Measurements from ENCODE around the gene TRIM50. TPM values are rescaled to one million over a fixed set of nuclear protein-coding genes. Genes with fewer than 3 reads are reported as not detected.
"Not testable (repeated sequence)": the region's sequence is repeated elsewhere in the genome, so short reads cannot be mapped to it uniquely, and the experiment has no call there.

The TRIM50 gene
- polyA plus RNA-seq (ENCODE audit: insufficient read depth in 1 of 5, insufficient read length in 5 of 5, low replicate concordance in 1 of 5), result under 1 TPM in 4 of 5 donors, not detected in 1; 0.14 to 0.24 (median 0.17) TPM
- long read RNA-seq, donor 1, result 0 reads
- long read RNA-seq, donor 2, result 0 reads
- long read RNA-seq, donor 3, result 0 reads
- long read RNA-seq, donor 4, result 0 reads
- long read RNA-seq, donor 5, result 0 reads
- long read RNA-seq, donor 6, result 0 reads
- long read RNA-seq, donor 7, result 0 reads
- long read RNA-seq, donor 8, result 0 reads

GRCh38 chr7:73327922-73328321 lies at the start of gene TRIM50, which contains the start of gene FKBP6:
Gene TRIM50 (minus strand): TSS chr7:73328082. CDS start chr7:73324787, 3,295 bp downstream.
Gene FKBP6 (plus strand): TSS chr7:73328161. CDS start chr7:73328429, 268 bp downstream.
- DNase-seq, result not testable (repeated sequence)

GRCh38 chr7:73376671-73377412 lies 49.0 kb upstream of the TRIM50 start:
- DNase-seq, result no peak

DNA sequence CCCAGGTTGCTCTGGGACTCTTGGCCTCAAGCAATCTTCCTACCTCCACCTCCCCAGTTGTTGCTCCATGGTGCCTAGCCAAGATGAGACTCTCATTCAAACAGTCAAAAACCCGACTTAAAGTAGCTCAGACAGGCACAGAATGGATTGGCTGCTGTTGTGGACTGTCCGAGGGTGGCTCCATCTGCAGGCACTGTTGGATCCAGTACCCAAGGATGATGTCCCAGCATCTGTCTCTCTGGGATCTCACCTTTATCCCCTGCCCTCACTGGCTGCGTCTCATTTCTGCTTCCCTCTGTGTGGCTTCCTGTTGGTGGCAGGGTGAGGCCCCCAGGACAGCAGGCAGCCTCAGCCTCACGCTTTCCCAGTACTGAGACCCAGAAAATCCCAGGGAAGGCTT lies 48.4 kb upstream of the TRIM50 start:
- DNase-seq, result not testable (repeated sequence)

GRCh38 chr7:73373741-73374140 lies 45.9 kb upstream of the TRIM50 start:
- DNase-seq, result no peak

DNA sequence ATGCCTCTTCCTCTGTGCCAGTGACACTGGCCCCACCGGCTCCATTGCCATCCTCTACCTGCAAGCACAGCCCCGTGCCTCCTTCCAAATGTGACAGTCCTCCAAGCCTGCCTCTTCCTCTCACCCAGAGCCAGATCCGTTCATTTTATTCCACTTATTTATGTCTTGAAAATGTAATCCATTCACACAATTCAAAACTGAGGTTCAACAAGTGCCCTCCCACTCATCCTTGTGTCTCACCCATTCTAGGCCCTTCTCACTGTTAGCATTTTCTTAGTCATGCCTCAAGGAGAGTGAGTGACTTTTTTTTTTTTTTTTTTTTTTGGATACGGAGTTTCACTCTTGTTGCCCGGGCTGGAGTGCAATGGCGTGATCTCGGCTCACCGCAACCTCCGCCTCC lies 41.7 kb upstream of the TRIM50 start:
- DNase-seq, result no peak

- no peak for DNase-seq
Measured at GRCh38 chr7:73369009-73369408, 41.1 kb upstream of the TRIM50 start.

DNA sequence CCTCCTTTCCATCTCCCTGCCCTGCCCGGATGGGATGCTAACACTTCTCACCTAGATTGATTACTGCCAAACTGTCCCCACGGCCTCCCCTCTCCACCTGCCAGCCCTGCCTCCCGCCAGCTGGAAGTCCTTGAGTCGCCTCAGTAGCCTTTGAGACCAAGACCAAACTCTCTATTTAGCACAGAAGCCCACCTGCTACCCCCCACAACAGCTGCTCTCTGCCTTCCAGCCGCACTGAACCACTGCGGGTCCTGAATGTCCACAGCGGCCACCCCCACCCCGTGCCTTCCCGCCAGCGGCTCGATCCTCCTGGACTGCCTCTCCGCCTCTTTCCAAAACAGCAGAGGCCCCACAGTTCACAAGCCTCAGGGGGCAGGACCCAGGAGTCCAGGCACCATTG lies 39.1 kb upstream of the TRIM50 start:
- DNase-seq, result no peak

- no peak for DNase-seq
Measured at GRCh38 chr7:73366127-73366526, 38.2 kb upstream of the TRIM50 start.

- no peak for DNase-seq
Measured at GRCh38 chr7:73364006-73364728, 36.3 kb upstream of the TRIM50 start.

DNA sequence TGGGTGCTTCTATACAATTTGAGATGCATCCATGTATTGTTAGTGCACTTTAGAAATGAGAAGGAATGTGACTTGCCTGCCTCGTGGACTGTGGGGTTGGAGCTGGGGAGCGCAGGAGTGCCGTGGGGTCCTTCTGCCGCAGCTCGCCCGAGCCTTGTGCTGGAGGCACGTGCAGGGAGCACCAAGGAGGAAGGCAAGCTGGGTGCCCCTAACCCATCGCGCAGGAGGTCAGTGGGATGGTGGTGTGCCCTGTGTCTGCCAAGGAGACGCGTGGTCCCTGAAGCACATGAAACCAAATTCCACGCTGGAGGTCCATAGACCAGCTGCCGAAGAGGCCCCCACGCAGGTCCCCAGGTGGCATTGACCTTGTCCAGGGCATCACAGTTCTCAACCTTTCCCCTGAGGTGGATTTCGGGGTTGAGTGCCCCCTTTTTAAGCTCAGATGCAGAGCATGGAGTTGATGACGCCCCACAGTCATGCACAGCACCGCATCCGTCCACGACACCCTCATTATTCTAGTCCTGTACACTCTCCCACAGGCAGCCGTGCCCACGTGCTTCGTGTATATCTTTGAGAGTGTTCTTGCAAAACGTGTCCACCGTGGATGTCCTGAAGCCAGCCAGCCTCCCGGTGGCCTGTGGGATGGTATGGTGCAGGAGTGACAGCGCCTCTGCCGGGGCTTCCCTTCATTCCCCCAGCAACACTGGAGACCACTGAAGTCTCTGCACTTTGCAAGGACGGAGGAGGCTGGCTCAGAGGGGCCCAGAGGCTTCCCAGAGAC lies 35.5 kb upstream of the TRIM50 start:
- no peak for DNase-seq

DNA sequence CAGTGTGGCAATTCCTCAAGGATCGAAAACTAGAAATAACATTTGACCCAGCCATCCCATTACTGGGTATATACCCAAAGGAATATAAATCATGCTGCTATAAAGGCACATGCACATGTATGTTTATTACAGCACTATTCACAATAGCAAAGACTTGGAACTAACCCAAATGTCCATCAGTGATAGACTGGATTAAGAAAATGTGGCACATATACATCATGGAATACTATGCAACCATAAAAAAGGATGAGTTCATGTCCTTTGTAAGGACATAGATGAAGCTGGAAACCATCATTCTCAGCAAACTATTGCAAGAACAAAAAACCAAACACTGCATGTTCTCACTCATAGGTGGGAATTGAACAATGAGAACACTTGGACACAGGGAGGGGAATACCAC lies 32.7 kb upstream of the TRIM50 start:
- DNase-seq, result not testable (repeated sequence)

DNA sequence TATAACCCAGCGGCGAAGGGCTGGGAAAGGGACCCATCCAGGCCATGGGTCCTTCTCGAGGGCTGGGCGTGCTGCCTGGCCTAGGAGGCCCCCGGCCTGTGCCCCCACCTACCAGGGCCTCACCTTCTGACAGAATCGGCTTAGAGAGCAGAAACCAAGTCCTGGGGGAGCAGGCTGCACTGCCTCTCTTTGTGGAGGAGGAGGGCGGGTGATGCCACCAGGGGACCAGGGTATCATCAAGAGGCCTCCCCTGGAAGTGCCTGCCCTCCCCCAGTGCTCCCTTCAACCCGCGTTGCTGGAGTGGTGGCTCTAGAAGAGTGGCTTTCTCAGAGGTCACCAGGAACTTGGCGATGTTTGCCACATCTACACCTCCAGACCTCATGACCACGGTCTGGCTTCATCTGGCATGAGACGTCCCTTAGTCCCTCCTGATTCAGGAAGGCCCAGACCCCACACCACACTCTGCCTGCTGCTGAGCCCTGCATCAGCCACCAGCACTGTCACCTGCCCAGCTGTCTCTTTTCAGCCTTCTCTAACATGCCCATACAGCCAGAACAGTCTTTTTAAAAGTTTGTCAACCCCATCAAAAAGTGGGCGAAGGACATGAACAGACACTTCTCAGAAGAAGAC lies 32.0 kb upstream of the TRIM50 start:
- no peak for DNase-seq

DNA sequence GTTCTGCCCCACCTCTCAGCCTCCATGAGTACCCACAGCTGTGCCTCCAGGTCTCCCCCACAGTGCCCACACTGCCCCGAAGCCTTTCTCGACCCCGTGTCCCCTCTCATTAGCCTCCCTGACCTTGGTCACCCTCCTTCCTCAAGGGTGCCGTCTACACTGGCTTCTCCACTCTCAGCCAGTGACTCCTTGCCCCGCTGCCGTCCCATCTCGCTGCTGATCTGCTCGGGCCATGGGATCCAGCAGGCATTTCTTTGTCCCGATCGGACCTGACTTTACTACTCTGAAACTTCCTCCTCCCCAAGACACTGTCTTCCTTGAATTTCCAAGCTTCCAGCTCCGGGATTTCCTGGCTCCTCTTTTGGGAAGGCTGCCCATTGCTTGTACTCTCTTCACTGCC lies 31.4 kb upstream of the TRIM50 start:
- DNase-seq, result no peak

- DNase-seq, result no peak
Measured at GRCh38 chr7:73358590-73359275, 30.9 kb upstream of the TRIM50 start.

DNA sequence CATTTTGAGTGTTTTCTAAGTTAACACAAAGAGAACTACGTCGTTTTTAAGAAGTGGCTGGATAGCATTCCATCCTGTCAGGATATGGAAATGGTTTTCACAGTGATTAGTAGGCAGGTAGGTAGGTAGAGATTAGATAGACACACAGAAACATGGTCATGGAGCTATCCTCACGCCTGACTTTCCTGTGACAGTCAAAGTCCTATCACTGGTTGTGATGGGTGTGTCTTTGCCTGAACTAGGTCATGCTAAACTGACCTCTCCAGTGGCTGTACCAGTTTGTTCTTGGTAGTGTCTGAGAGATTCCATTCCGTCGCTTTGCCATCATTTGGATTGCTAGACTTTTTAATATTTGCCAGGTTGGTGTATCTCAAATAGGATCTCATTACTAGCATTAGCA lies 28.3 kb upstream of the TRIM50 start:
- no peak for DNase-seq

- no peak for DNase-seq
Measured at GRCh38 chr7:73354821-73355220, 26.9 kb upstream of the TRIM50 start.

- DNase-seq, result no peak
Measured at GRCh38 chr7:73354196-73354595, 26.3 kb upstream of the TRIM50 start.

DNA sequence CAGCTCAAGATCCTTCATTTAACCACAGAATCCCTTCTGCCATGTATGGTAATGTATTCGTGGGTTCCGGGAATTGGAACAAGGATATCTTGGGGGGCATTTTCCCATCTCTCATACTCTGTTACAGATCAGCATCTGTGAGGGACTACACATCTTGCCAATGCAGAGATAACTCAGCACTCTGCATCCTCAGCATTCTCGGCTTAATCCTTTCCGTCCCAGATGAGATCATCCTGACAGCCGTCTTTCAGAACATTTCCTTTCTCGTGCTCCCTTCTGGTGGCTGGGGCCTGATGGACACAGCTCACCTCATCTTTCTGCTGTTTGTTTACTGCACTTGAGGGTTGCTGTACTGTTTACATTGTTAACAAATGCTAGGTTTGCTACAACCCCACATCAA lies 25.4 kb upstream of the TRIM50 start:
- DNase-seq, result no peak

DNA sequence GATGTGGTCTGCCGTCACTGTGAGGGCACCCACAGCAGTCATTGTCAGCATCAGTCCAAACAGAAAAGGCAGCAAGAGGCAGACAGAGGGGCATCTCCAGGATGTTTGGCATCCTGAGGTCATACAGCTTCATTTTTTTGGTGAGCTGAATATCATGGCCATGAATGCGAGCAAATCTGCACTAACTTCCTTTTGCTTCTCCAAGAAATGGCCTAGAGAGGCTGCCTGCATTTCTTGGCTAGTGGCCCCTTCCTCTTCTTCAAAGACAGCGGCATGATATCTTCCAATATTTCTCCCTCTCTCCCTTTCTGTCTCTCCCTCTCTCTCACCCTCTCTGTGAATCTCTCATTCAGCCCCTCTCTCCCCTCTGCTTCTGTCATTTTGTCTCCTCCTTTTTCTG lies 24.9 kb upstream of the TRIM50 start:
- DNase-seq, result no peak

DNA sequence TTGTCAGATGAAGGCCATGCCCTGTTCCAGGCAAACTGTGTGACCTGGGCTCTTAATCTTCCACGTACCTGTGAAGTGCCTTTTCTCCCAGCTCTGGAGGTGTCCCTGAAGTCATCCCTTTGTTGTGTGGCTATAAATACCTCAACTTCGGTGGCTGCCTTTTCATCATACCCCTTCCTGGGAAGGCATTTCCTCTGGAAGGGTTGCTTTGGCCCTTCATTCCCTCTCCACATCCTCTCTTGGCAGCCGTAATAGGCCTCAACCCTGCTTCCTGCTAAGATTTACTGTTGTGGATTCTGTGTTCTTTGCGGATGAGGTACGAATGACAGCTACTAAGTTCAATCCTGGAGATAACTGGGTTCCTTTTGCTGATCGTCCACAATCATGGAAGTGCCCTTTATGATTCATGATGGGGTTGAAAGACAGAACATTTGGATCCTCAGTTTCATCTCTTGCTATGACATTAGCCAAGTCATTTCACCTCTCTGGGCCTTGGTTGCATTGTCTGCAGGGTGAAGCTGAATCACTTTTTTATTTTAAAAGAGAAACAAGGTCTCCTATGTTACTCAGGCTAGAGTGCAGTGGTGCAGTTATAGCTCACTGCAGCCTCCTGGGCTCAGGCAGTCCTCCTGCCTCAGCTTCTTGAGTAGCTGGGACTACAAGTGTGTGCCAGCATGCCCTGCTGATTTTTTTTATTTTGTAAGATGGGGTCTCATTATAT lies 23.7 kb upstream of the TRIM50 start:
- no peak for DNase-seq

Data from right lung (tissue), 10 donors.